Spleen (tissue), 11 donors: Measurements from ENCODE around the gene SKOR1. TPM values are rescaled to one million over a fixed set of nuclear protein-coding genes. Genes with fewer than 3 reads are reported as not detected.

Experiments used
- DNase-seq: peaks from one replicate; pipeline ENCODE4 v3.0.0-alpha.2; 2020
- H3K27ac ChIP-seq, 8 donors: fragments of 200-600 bp; sonication (generic) in 7 of 8; 1 replicate in 4 of 8; 2 replicates in 4 of 8; pipeline versions ENCODE4 v1.5.0 to v1.8.0; 2016 to 2021; ENCODE audit warnings: inconsistent platforms in 4 of 8, mild to moderate bottlenecking in 4 of 8, moderate library complexity in 1 of 8
- H3K27me3 ChIP-seq, 7 donors: fragments of 200-600 bp; sonication (generic) in 6 of 7; replicated peaks in 1 of 7; 1 replicate in 4 of 7; 2 replicates in 3 of 7; pipeline versions ENCODE4 v1.5.0 to v1.8.0; 2016 to 2021; ENCODE audit warnings: inconsistent platforms in 3 of 7, mild to moderate bottlenecking in 1 of 7
- H3K36me3 ChIP-seq, 6 donors: fragments of 200-600 bp; sonication (generic) in 5 of 6; 1 replicate in 4 of 6; 2 replicates in 2 of 6; pipeline versions ENCODE4 v1.5.0 to v1.8.0; 2016 to 2021; ENCODE audit warnings: inconsistent platforms in 2 of 6
- H3K4me1 ChIP-seq, 6 donors: fragments of 200-600 bp; sonication (generic) in 5 of 6; 1 replicate in 3 of 6; 2 replicates in 3 of 6; pipeline versions ENCODE4 v1.5.0 to v1.8.0; 2016 to 2021; ENCODE audit warnings: inconsistent platforms in 3 of 6
- H3K4me3 ChIP-seq, 8 donors: fragments of 200-600 bp; sonication (generic) in 7 of 8; 1 replicate in 4 of 8; 2 replicates in 4 of 8; pipeline versions ENCODE4 v1.5.0 to v1.8.0; 2016 to 2021; ENCODE audit warnings: inconsistent platforms in 4 of 8, mild to moderate bottlenecking in 4 of 8, moderate library complexity in 2 of 8
- H3K9me3 ChIP-seq, 8 donors: fragments of 200-600 bp; sonication (generic) in 7 of 8; 1 replicate in 4 of 8; 2 replicates in 4 of 8; pipeline versions ENCODE4 v1.5.0 to v1.8.0; 2016 to 2021; ENCODE audit warnings: inconsistent platforms in 4 of 8
- POLR2A ChIP-seq, 3 donors: fragments of 450-650 bp; IDR thresholded peaks; one replicate each; pipeline ENCODE4 v1.5.1; 2017; ENCODE audit warnings: antibody characterized with exemption in 3 of 3, mild to moderate bottlenecking in 1 of 3
- POLR2AphosphoS5 ChIP-seq, 3 donors: sonication (generic); formaldehyde crosslinking; IDR thresholded peaks; one replicate each; pipeline ENCODE4 v1.5.1; 2017; ENCODE audit warnings: antibody characterized with exemption in 3 of 3
- WGBS, 5 donors: extraction: QIAGEN DNeasy Blood & Tissue Kit in 3 of 5; methylation state at CpG; one replicate each; pipeline versions ENCODE4 v1.1.5 to v1.1.7; 2013 to 2018; 5-methylcytosine and 5-hydroxymethylcytosine counted together
- intact Hi-C: fragments of 100-400 bp; cut with DNase I; formaldehyde crosslinking; loops from one replicate; pipeline ENCODE4 v1.15.0; 2023; ENCODE audit warnings: low total_unique reads
- polyA plus RNA-seq, 3 donors: library from polyadenylated mRNA; stranded (reverse); fragments of 200-250 nt; gene quantifications; one replicate each; pipeline ENCODE4 v1.2.1, GENCODE V29; 2013
- total RNA-seq, 7 donors: library from RNA; depleted of rRNA in 3 of 7; stranded (reverse); fragments of >200 nt in 3 of 7; fragmentation: NEBNext Ultra II Directional in 4 of 7; extraction: Animal tissue kit (Norgen Biotek cat#: 25700) in 4 of 7; gene quantifications; one replicate each; pipeline versions ENCODE4 v1.1.0 to v1.2.1, GENCODE V29; 2016 to 2021
- TF ChIP-seq, protein P1 (sequence below), 11 experiments: fragments of 200-600 bp in 7 of 11; fragments of 450-650 bp in 4 of 11; sonication (generic) in 4 of 11; IDR thresholded peaks in 8 of 11; conservative IDR thresholded peaks in 3 of 11; 1 replicate in 7 of 11; 2 replicates in 4 of 11; pipeline versions ENCODE4 v1.4.0 to v1.8.0; 2016 to 2021; ENCODE audit warnings: antibody characterized with exemption in 11 of 11, inconsistent platforms in 4 of 11, mild to moderate bottlenecking in 1 of 11
- donor health status: healthy with polysubstance abuse.
- donor health status: DM: no; HTN: no; CAD: no; lungs with moderate emphysema.
- donor health status: DM: no; HTN: no; CAD: no.
- donor health status: Bipolar disorder and iron deficiency.
- donor health status: healthy.
- donor health status: DM: no; HTN: no; CAD: no.
- donor health status: DM: yes; HTN: yes; CAD: no.

Gene SKOR1
- total and polyA plus RNA-seq, 10 donors: 0.06 to 1.1 (median 0.37) TPM

DNA sequence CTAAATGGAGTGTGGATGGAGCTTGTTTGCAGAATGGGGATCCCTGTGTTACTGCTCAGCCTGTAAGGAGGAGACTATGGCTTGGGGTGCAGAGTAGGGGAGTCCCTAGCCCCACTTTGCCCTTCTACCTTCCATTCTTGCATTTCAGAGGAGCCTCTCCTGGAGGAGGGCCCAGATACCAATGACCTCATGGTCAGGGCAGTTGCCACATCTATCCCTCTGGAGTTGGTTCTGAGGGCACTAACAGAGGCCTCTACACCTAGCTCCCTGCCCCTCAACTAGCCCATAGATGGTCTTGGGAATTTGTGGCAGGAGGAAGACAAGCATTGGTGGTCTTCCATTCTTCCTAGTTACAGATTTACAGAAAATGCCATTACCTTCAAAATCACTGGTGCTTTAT lies 6.1 kb downstream of the SKOR1 start:
- peaks cover 0 to 8% (median 0%) of the 10 kb centered on the region in 8 donors for H3K9me3 ChIP-seq
- peaks cover 40 to 88% (median 80%) of the 10 kb centered on the region in 6 donors for H3K4me1 ChIP-seq
- DNase-seq: no peak
- no peaks in the 10 kb centered on the region for H3K36me3 ChIP-seq
- H3K4me3 ChIP-seq: no peak overlapping the region
- TF ChIP-seq POLR2AphosphoS5 (IDR thresholded peaks at IDR 0.05) (no peak), POLR2A (IDR thresholded peaks at IDR 0.05) (no peak)
- TF ChIP-seq, protein P1, sequence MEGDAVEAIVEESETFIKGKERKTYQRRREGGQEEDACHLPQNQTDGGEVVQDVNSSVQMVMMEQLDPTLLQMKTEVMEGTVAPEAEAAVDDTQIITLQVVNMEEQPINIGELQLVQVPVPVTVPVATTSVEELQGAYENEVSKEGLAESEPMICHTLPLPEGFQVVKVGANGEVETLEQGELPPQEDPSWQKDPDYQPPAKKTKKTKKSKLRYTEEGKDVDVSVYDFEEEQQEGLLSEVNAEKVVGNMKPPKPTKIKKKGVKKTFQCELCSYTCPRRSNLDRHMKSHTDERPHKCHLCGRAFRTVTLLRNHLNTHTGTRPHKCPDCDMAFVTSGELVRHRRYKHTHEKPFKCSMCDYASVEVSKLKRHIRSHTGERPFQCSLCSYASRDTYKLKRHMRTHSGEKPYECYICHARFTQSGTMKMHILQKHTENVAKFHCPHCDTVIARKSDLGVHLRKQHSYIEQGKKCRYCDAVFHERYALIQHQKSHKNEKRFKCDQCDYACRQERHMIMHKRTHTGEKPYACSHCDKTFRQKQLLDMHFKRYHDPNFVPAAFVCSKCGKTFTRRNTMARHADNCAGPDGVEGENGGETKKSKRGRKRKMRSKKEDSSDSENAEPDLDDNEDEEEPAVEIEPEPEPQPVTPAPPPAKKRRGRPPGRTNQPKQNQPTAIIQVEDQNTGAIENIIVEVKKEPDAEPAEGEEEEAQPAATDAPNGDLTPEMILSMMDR (IDR thresholded peaks at IDR 0.05 in 8 of 11, conservative IDR thresholded peaks at IDR 0.05 in 3 of 11): no peak
- no peak overlapping the region for H3K27ac ChIP-seq
- H3K27me3 ChIP-seq: peaks cover 30 to 100% (median 99%) of the 10 kb centered on the region in 7 donors
- intact Hi-C loops: no loop called here

DNA sequence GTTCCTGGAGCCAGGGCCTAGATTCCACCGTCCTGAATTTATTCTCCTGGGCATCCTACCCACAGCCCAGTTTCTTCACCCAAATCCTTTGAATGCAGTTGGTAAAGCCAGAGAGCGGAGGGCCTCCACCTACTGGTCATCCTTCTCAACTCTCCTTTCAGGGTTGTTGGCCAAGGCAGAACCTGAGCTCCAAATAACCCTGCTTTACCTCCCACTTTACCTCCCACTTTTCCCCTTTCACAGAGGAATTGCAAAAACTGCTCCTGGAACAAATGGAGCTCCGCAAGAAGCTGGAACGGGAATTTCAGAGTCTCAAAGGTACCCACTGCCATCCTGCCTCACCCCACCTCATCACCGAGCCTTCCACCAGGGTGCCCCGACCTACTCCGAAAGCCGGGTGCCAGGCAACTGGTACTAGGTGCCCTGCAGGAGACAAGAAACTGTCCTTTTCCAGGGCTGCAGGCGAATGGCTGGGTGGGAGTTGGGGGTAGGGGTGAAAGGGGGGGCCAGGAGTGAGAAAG lies 6.8 kb downstream of the SKOR1 start:
- no peak overlapping the region for H3K27ac ChIP-seq
- H3K36me3 ChIP-seq: no peaks in the 10 kb centered on the region
- intact Hi-C loops: no loop called here
- no peak for TF ChIP-seq POLR2A (IDR thresholded peaks at IDR 0.05)
- TF ChIP-seq, protein P1 (IDR thresholded peaks at IDR 0.05 in 8 of 11, conservative IDR thresholded peaks at IDR 0.05 in 3 of 11): no peak
- no peak for TF ChIP-seq POLR2AphosphoS5 (IDR thresholded peaks at IDR 0.05)
- peaks cover 40 to 88% (median 77%) of the 10 kb centered on the region in 6 donors for H3K4me1 ChIP-seq
- peaks cover 0 to 7% (median 0%) of the 10 kb centered on the region in 8 donors for H3K9me3 ChIP-seq
- H3K27me3 ChIP-seq: peaks cover 27 to 100% (median 92%) of the 10 kb centered on the region in 7 donors
- H3K4me3 ChIP-seq: no peak overlapping the region
- WGBS, 5 donors: 27 to 36% (median 33%) methylated on average over 8 to 9 of the region's 9 CpGs
- no peak for DNase-seq

DNA sequence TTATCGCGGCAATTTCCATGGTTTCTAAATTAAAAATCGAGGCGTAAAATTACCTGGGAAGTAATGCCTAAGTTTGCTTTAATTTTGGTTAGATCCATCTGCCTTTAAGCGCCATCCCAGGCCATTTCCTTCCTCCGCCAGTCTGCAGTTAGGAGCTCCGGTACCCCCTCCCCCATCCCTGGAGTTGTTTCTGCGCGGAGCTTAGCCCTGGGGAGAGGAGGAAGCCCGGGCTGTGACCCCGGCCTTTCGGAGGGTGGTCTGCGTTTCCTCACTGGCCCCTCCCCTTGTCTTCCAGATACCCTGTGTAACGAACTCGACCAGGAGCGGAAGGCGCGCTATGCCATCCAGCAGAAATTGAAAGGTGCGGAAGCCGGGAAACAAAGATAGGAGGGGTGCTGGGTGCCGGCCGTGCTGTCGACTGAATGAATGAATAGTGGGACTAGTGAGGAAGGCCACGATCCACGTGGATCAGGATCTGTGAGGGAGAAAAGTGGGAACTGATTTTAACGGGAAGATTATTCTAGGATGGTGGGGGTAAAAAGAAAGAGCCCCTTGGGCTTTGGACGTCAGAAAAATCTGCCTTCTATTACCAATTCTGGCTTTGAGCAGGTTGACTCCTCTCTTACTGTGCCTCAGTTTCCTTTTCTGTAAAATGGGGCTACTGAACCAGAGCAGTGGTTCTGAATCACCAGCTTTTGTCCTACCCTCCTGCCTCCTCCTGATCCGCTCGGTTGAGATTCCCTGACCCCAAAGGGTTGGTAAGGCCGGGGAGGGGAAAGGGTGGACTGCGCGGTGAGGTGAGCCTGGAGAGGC lies 7.8 kb downstream of the SKOR1 start:
- intact Hi-C loops: no loop called here
- no peak for DNase-seq
- no peaks in the 10 kb centered on the region for H3K36me3 ChIP-seq
- WGBS, 5 donors: 2 to 7% (median 4%) methylated on average over 31 to 32 of the region's 32 CpGs
- TF ChIP-seq POLR2A (IDR thresholded peaks at IDR 0.05) (no peak), POLR2AphosphoS5 (IDR thresholded peaks at IDR 0.05) (no peak)
- TF ChIP-seq, protein P1 (IDR thresholded peaks at IDR 0.05 in 8 of 11, conservative IDR thresholded peaks at IDR 0.05 in 3 of 11): no peak
- H3K4me1 ChIP-seq: peaks cover 35 to 88% (median 67%) of the 10 kb centered on the region in 6 donors
- no peaks in the 10 kb centered on the region for H3K9me3 ChIP-seq
- peak overlapping the region in 6 of 8 donors; percentile 39 to 68 (median 48) for H3K4me3 ChIP-seq
- H3K27me3 ChIP-seq: peaks cover 18 to 91% (median 81%) of the 10 kb centered on the region in 7 donors
- no peak overlapping the region for H3K27ac ChIP-seq
